CD4-positive, alpha-beta T cell (primary cell): Measurements from ENCODE around the gene SH3D19. TPM values are rescaled to one million over a fixed set of nuclear protein-coding genes. Genes with fewer than 3 reads are reported as not detected.

Experiments used
- ATAC-seq: fragments of 200-7000 bp; cut with Tn5 transposase; one replicate; pipeline ENCODE4 v1.10.0; 2022; ENCODE audit warnings: mild to moderate bottlenecking; ENCODE audit not compliant: poor library complexity
- CTCF ChIA-PET: fragments of 350-600 bp; sonication (Branson Sonifier 250); formaldehyde crosslinking; loops from one replicate; lab custom pipeline; 2021; ENCODE audit warnings: antibody characterized with exemption, inconsistent platforms; lab: Charles Lee
- POLR2A ChIA-PET: fragments of 350-600 bp; sonication (Branson Sonifier 250); formaldehyde crosslinking; loops from one replicate; lab custom pipeline; 2021; ENCODE audit warnings: antibody characterized with exemption, inconsistent platforms; lab: Charles Lee
- DNase-seq, 14 experiments: peaks; one replicate each; pipeline ENCODE4 v3.0.0-alpha.2; 2013 to 2020; ENCODE audit warnings: mixed read lengths in 2 of 14
- H3K27ac ChIP-seq, 2 donors: one replicate each; pipeline versions ENCODE4 v1.5.1 to v1.7.0; 2013; ENCODE audit warnings: low read length in 2 of 2, low read depth in 1 of 2, mild to moderate bottlenecking in 1 of 2
- H3K27me3 ChIP-seq, 2 experiments: 1 replicate in 1 of 2; 2 replicates in 1 of 2; pipeline versions ENCODE4 v1.6.1 to v1.7.0; 2013; ENCODE audit warnings: low read length in 2 of 2, control low read depth in 1 of 2, mild to moderate bottlenecking in 1 of 2, moderate library complexity in 1 of 2; ENCODE audit not compliant: insufficient read depth in 2 of 2, control insufficient read depth in 1 of 2
- H3K36me3 ChIP-seq: one replicate; pipeline ENCODE4 v1.6.1; 2013; ENCODE audit warnings: low read length, control low read depth; ENCODE audit not compliant: insufficient read depth
- H3K4me1 ChIP-seq: one replicate; pipeline ENCODE4 v1.6.1; 2013; ENCODE audit warnings: low read length, control low read depth; ENCODE audit not compliant: insufficient read depth
- H3K4me3 ChIP-seq: one replicate; pipeline ENCODE4 v1.5.1; 2013; ENCODE audit warnings: mild to moderate bottlenecking, low read length, moderate library complexity
- H3K9me3 ChIP-seq, 2 experiments: 1 replicate in 1 of 2; 2 replicates in 1 of 2; pipeline versions ENCODE4 v1.6.1 to v1.7.0; 2013; ENCODE audit warnings: low read length in 2 of 2, mild to moderate bottlenecking in 2 of 2, control low read depth in 1 of 2, moderate library complexity in 1 of 2; ENCODE audit not compliant: control insufficient read depth in 1 of 2, insufficient read depth in 1 of 2
- H3K27ac Mint-ChIP-seq: one replicate; pipeline ENCODE4 v1.8.0; 2020; ENCODE audit warnings: mixed read lengths
- H3K27me3 Mint-ChIP-seq: one replicate; pipeline ENCODE4 v1.8.0; 2021; ENCODE audit warnings: mixed read lengths
- H3K36me3 Mint-ChIP-seq: one replicate; pipeline ENCODE4 v1.8.0; 2021; ENCODE audit warnings: low read depth, mixed read lengths
- H3K4me1 Mint-ChIP-seq: one replicate; pipeline ENCODE4 v1.8.0; 2021; ENCODE audit warnings: low read depth, mixed read lengths
- H3K4me3 Mint-ChIP-seq: one replicate; pipeline ENCODE4 v1.8.0; 2020; ENCODE audit warnings: mild to moderate bottlenecking, mixed read lengths
- H3K9me3 Mint-ChIP-seq: one replicate; pipeline ENCODE4 v1.8.0; 2020; ENCODE audit warnings: mixed read lengths
- intact Hi-C, 2 experiments: fragments of 100-400 bp; cut with DNase I in 1 of 2; cut with micrococcal nuclease in 1 of 2; formaldehyde crosslinking; loops; one replicate each; pipeline versions ENCODE4 v1.15.1 to v1.9.0; 2023 to 2025; cut with DNase I, micrococcal nuclease
- total RNA-seq, 174 experiments: library from RNA in 2 of 174; stranded (reverse) in 2 of 174; gene quantifications; one replicate each; pipeline ENCODE4 v1.2.3 and lab custom pipeline; 2021 to 2026
- TF ChIP-seq, protein P1 (sequence below): fragments of 200-600 bp; IDR thresholded peaks from one replicate; pipeline ENCODE4 v1.8.0; 2022; ENCODE audit warnings: antibody characterized with exemption, mild to moderate bottlenecking

SH3D19 gene
- total RNA-seq, 2 experiments from 2014 or later: 0.27 TPM; not detected in 1

DNA sequence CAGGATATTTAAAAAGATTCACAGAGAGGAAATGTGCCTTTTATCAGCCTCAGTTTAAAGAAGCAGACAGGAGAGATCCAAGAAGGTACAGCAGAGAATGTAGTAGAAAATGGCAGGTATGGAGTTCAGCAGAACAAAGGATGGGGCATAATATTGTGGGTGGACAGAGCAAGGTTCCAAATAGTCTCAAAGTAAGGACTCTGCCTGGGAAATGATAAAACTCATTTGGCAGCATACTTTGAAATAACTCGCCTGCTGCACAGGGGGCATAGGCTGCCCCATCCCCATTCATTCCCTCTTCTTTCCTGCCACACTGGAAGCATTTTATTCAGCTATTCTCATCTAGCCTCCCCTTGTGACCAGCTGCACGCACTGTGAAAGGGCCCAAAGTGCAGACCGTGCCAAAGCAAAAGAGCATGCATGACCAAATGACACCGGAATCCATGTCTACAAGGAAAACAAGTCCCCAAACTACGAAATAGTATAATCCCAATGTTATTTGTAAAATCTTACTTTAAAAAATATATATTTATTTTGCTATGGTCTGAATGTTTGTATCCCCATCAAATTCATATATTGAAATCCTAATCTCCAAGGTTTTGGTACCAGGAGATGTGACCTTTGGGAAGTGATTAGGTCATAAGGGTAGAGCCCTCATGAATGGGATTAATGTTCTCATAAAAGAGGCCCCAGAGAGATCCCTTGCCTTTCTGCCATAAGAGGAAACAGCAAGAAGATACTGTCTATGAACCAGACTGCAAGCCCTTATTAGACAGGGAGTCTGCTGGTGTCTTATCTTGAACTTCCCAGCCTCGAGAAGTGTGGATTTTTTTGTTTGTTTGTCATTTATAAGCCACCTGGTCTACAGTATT is 125.8 kb downstream of the SH3D19 start:
- no peak overlapping the region for H3K4me3 ChIP-seq
- ChIA-PET POLR2A (no interaction called here), CTCF (no interaction called here)
- no peaks in the 10 kb centered on the region for H3K9me3 ChIP-seq
- Mint-ChIP-seq H3K27me3 (peaks cover 8% of the 10 kb centered on the region), H3K4me1 (no peaks in the 10 kb centered on the region), H3K9me3 (no peaks in the 10 kb centered on the region), H3K36me3 (no peaks in the 10 kb centered on the region), H3K4me3 (no peak overlapping the region), H3K27ac (no peak overlapping the region)
- no peaks in the 10 kb centered on the region for H3K36me3 ChIP-seq
- TF ChIP-seq, protein P1, sequence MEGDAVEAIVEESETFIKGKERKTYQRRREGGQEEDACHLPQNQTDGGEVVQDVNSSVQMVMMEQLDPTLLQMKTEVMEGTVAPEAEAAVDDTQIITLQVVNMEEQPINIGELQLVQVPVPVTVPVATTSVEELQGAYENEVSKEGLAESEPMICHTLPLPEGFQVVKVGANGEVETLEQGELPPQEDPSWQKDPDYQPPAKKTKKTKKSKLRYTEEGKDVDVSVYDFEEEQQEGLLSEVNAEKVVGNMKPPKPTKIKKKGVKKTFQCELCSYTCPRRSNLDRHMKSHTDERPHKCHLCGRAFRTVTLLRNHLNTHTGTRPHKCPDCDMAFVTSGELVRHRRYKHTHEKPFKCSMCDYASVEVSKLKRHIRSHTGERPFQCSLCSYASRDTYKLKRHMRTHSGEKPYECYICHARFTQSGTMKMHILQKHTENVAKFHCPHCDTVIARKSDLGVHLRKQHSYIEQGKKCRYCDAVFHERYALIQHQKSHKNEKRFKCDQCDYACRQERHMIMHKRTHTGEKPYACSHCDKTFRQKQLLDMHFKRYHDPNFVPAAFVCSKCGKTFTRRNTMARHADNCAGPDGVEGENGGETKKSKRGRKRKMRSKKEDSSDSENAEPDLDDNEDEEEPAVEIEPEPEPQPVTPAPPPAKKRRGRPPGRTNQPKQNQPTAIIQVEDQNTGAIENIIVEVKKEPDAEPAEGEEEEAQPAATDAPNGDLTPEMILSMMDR: no peak
- no peaks in the 10 kb centered on the region for H3K4me1 ChIP-seq
- peaks cover 0 to under 1% of the 10 kb centered on the region in 2 experiments for H3K27me3 ChIP-seq
- H3K27ac ChIP-seq: no peak overlapping the region
- ATAC-seq (no peak), DNase-seq (no peak)
- intact Hi-C loops: no loop called here

GRCh38 chr4:151198748-151199147 is 126.7 kb downstream of the SH3D19 start:
- intact Hi-C loops: no loop called here
- no peaks in the 10 kb centered on the region for H3K36me3 ChIP-seq
- no peaks in the 10 kb centered on the region for H3K4me1 ChIP-seq
- no peak overlapping the region for H3K4me3 ChIP-seq
- Mint-ChIP-seq H3K36me3 (no peaks in the 10 kb centered on the region), H3K4me3 (no peak overlapping the region), H3K4me1 (no peaks in the 10 kb centered on the region), H3K27ac (no peak overlapping the region), H3K9me3 (no peaks in the 10 kb centered on the region), H3K27me3 (peaks cover 8% of the 10 kb centered on the region)
- TF ChIP-seq, protein P1: no peak
- no peak overlapping the region for H3K27ac ChIP-seq
- H3K27me3 ChIP-seq: peaks cover 0 to 3% of the 10 kb centered on the region in 2 experiments
- no peak for DNase-seq
- CTCF ChIA-PET: interaction anchor here (0.6 kb wide), 1 partner anchor 165 kb away, joined by 3 read pairs; no protein-coding TSS in a partner anchor
- no peak for ATAC-seq
- POLR2A ChIA-PET: interaction anchor here (0.7 kb wide), 1 partner anchor 26 kb away, joined by 3 read pairs; no protein-coding TSS in a partner anchor
- H3K9me3 ChIP-seq: no peaks in the 10 kb centered on the region

- TF ChIP-seq, protein P1: no peak
- Histone ChIP-seq H3K4me3 (no peak overlapping the region), H3K4me1 (no peaks in the 10 kb centered on the region), H3K27me3 (peaks cover 0 to 3% of the 10 kb centered on the region in 2 experiments), H3K27ac (no peak overlapping the region), H3K9me3 (no peaks in the 10 kb centered on the region), H3K36me3 (no peaks in the 10 kb centered on the region)
- Mint-ChIP-seq H3K4me1 (no peaks in the 10 kb centered on the region), H3K27ac (no peak overlapping the region), H3K4me3 (no peak overlapping the region), H3K27me3 (peaks cover 20% of the 10 kb centered on the region), H3K36me3 (no peaks in the 10 kb centered on the region), H3K9me3 (no peaks in the 10 kb centered on the region)
- intact Hi-C loops: no loop called here
- DNase-seq (no peak), ATAC-seq (no peak)
- POLR2A ChIA-PET: no interaction called here
- CTCF ChIA-PET: no interaction called here
Measured at GRCh38 chr4:151197247-151197646, 128.2 kb downstream of the SH3D19 start.
